NCI-H748 treated with DMSO at 0.1 percent for 48 hours (cell line): Measurements from ENCODE around the gene EDNRB.
"Not testable (repeated sequence)": the region's sequence is repeated elsewhere in the genome, so short reads cannot be mapped to it uniquely, and the experiment has no call there.

ENCODE experiments used
- DNase-seq: peaks from one replicate; lab custom pipeline; 2025; lab: John Stamatoyannopoulos, UW

EDNRB gene

DNA sequence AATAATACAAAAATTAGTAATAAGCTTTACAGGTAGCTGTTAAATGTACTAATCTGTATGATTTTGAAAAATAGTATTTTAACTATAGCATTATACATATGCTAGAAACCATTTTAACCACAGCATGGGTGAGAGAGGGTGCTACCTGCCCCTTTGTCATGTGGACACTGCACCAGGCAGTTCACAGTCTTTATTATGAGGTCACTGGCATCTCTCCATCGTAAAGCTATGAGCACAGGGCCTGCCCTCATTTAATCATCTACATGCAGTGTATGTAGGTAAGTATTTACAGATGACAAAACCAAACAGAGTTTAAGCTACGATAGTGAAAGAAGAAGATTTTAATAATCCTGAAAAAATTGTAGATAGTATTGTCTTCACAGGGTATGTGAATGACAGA lies 21.7 kb downstream of the EDNRB start:
- no peak for DNase-seq

DNA sequence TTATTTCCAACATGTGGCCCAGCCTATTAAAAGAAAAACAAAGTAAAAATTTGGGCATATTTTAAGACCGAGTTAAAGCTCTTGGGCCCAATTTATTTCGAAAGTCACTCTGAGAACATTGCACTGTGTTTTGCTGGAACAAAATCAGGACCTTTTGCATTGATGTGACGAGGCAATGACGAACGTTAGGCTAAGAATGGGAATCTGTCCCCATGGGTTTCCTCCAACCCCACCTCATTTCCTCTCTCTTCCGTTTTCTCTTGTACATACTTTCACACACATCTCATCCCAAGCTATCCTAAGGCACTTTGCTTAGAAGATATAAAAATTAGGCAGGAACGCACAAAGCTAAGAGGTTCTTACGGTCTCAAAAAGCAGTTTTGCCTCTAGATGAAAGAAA lies 22.1 kb downstream of the EDNRB start:
- DNase-seq: no peak

DNA sequence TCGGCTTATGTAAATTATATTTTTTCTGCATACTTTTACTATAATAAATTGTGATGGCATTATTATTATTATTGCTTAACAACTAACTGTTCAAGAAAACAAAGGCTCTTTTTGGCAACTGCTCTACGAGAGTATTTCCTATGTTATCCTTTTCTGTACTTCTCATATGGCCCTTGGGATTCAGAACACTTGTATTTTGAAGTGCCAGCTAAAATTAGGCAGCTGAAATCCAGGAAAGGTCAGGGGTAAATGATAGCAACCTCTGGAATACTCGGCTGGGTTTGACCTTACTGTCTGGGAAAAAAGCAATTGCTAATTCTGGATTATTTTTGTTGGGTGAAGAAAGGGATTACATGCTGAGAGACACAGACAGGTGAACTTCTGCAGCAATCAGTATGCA lies 23.9 kb downstream of the EDNRB start:
- no peak for DNase-seq

DNA sequence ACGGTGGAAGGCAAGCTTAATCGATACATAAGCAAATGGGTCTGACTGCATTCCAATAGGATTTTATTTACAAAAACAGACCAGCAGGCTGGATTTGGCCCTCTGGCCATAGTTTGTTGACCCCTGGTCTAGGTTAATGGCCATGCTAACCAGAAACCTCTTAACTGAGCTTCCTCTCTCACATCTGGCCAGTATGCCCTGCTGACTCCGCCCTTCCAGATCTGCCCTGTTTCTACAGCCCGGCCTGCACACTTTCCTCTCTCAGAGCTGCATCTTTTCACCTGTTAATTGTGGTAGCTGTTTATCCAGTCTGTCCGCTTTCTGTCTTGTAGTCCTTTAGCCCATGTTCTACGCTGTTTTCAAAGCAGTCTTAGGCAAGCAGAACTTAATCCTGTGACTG lies 25.6 kb downstream of the EDNRB start:
- peak; percentile 11 for DNase-seq

DNA sequence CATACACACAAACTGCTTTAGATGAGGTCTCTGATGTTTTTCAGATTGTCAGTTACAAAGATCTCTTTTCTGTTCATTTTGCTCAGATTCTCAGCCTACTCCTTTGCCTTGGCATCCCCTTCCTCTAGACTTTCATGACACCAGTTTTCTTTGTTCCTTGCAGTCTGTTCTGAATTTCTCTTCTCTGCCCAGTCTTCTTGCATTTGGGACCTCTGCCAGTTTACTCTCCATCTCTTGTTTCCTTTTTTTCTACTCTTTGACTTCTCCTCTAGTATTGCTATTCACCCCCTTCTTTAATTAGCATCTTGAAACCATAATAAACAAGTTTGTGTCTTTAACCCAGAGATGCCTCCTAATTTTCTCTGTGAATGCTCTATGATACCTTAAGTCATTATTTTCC lies 26.1 kb downstream of the EDNRB start:
- no peak for DNase-seq

DNA sequence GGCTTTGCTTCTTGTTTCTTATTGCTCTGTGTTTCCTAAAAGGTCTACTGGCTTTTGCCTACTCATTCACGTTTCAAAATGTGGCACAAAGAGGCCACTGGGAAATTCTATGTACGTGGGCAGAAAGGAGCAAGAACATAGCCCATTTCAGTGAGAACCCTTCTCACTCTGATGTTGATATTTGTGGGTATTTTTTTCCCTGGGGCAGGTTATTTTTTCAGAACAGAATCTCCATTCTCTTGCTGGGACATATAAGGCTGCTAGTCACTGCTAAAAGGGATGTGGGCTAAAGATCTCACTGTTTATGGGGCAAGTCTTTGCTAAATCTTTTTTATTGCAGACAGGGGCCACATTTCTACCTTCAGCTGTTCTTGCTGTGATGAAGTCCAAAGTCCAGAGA lies 27.1 kb downstream of the EDNRB start:
- DNase-seq: no peak

DNA sequence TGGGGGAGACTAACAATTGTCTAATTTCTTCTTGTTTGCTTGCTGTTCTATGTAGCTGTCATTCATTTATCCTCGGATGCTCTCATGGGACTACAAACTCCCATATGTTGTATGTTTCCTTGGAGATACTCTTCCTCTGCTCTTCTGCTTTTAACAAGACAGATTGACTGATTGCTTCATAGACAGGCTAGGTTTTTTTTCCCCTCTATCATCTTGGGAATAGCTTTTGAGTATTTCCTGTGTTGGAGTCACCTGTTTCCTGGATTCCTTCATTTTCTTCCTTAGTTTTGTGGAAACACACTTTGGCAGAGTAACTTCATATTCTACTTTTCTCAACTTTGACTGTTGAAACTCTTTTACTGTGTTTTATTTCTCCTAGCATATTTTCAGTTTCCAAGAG lies 27.6 kb downstream of the EDNRB start:
- no peak for DNase-seq

DNA sequence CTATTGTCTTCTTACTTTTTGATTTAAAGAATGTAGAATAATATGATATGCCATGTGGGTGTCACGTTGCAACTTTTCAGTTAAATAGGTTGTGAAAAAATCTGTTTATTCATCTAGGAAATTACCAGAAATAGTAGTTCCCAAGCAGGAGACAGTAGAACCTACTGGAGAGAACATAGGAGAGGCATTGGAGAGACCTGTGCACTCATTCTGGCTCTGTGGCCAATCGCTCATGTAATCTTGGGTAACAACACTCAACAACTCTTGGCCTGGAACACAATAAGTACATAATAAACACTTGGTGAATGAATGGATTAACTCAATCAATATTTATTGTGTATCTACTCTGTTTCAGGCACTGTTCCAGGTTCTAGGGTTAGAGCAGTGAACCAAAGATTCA lies 35.3 kb downstream of the EDNRB start:
- no peak for DNase-seq

DNA sequence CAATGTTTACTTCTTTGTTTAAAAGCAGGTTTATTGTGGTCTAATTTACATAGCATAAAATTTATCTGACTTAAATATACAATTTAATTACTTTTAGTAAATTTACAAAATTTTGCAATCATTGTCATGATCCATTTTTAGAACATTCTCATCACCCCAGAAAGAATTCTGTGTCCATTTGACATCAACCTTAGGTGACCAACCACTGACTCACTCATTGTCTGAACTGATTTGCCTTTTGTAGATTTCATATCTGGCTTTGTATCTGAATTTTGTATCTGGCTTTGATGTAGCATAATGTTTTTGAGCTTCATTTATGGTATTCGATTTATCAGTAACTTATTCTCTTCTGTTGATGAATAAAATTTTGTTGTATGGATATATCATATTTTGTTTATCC lies 40.4 kb downstream of the EDNRB start:
- DNase-seq: no peak

DNA sequence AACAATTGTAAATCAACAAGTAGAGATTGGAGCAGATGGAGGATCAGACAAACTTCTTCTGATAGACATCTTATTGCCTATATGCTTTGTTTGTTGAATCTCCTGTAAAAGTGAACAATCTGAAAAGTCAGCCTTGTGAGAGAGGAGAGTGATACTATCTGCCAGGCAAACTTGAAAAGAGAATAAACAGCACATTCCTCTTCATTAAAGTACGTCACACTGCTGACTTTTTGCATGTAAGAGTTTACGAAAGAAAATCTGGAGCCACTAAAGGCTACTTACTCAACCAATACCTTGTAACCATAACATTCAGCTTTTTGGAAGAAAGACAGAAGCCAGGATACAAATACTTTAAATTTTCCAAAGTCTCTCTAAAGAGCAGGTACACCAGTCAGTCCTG lies 42.5 kb downstream of the EDNRB start:
- DNase-seq: no peak

DNA sequence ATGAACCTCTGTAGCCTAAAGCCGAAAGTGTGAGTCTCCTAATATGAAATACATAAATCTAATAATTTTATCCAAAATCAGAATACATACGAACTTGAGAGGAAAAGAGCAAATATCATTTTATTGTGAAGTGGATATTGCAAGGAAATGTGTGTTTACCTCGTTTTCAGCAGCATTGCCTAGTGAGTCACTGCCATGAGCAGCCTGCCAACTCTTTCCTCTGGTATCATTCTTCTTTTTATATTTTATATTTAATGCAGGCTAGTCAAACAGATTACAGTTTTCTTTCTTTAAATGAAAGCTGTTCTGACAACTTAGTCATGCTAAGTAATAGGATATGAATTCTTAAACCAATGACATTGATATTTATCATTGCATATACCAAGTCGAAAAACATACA lies 44.2 kb downstream of the EDNRB start:
- no peak for DNase-seq

DNA sequence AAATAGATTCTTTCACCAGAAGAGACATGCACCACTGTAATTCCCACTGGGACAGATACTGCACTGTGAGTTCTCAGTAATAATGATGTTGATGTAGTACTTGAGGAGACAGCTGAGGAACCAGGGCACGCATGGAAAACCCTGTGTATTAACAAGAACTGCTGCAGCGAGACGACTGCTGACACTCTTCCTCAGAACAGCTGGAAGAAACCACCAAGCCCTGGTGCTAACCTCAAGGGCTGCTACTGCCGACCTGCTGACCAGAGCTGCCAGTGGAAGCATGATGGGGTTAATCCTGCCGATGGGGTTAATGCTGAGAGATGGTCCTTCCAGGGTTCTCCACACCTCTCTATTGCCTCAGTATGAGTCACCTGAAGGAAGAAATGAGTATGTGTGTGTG lies 45.6 kb downstream of the EDNRB start:
- no peak for DNase-seq

DNA sequence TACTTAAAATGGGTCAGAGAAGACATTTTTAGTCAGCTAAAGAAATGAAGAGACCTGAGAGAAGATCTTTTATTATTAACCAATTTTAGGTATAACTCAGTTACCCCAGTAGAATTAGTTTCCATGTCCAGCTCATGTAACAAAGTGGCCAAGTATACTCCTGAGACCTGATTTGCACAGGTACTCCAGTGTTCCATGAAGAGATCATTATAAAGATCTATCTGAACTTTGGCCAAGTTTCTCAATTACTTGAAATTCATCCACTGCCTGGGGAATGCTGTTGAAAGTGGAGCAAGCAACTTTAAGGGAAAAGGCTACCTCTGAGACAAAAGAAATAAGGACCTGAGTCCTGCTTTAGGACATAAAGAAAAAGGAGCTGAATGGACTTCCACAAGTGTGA lies 47.0 kb downstream of the EDNRB start:
- no peak for DNase-seq

DNA sequence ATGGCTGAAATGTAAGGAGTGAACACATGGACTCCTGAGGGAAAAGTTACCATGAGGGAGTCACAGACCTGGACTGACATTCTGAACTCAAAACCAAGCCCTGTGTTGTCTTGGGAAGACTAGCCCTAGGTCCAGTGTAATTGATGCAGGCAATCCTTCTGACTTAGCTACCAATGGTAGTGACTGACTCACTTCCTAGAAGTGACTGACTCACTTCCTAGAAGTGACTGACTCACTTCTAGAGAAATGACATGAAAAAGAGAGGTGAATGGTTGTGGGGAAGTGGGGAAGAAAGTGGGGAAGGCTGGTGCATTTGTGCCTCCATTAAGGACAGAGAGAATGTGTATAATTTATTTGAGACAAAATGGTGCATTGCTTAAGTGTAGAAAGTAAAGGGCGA lies 49.9 kb downstream of the EDNRB start:
- DNase-seq: no peak

DNA sequence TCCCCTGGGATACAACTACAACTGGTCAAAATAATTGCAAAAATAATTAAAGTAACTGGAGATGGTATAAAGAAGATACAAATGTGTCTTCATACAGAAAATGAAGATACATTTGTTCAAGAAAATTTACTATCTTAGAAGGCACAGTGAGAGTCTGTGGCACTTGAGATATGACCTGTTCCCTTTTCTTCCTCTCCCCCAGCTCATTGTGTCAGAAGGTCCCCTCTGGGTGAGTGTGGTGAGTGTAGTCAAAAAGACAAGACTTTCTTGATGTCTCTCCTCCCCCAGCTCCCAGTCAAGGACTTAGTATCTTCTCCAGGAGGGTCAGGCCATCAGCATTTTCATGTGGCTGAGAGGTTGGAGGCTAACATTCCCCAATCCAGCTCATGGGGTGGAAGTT lies 51.7 kb downstream of the EDNRB start:
- DNase-seq: no peak

DNA sequence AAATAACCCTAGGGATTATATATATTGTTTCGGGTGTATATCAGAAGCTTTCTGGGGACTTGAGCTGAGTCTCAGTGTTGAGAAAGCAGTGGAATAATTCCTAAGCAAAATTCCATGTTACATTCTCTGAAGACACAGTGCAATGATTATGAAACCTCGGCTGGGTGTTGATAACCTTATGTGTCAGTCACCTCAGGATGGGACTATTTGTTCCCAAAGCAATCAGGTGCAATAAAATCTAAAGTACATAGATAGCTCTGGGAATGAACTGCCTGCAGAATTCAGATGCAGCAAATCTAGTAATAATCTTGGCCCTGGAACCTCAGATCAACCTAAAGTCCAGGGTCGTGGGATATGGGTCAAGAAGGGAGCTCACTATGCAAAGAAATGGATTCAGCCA lies 53.0 kb downstream of the EDNRB start:
- no peak for DNase-seq

DNA sequence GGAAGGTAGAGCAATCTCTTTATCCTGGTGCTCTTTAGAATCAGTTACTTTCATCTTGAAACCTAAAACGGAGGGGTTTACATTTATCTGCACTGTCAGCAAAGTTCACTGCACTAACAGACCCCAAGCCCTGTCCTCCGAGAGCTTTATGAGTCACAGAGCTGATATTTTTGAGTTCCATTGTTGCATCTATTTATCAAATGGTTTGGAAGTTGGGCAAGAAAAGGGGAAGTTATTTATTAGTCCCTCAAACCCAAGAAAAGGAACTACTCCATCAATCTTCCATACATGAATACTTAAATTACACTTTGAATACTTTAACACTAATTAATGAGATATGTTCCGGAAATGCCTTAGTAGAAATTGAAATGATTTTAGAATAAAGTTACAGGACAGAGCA lies 55.5 kb downstream of the EDNRB start:
- DNase-seq: no peak

DNA sequence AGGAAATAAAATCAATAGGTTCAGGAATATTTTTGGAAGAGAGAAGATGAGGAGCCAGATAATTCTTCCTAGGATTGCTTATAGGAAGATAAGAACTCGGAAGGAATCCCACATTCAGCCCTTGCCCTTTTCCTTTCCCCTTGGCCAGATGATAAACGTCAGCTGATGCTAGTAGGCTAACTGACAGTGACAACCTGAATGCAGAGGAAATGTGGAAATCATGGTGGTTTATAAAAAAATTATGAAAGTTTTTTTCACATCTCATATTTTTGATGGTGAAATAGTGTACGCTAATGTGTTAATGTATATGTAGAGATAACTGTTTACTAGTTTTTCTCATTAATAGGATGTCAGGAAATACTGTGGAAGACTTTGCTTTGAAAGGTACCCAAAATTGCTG lies 56.9 kb downstream of the EDNRB start:
- DNase-seq: no peak

DNA sequence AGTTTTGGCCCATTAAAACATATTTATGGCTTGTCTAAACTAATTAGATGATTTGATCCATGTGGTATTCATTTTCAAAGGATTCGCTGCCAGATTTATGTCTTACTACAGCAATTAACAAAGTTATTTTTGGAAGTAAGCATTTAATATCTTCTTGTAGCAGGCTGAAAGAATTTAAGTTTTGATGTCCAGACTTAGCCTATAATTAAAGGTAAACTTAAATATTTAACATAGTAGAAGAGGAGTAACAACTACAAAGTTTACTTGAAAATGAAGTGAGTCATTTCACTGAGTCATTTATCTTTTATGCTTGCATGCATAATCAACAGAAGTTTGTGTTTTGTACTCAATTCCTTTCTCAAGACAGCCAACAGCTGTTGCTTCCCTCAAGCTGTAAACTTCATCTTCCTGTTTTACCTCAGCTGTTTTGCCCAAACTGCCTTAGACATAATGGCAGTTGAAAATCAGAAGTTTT lies 58.1 kb downstream of the EDNRB start:
- DNase-seq: no peak

DNA sequence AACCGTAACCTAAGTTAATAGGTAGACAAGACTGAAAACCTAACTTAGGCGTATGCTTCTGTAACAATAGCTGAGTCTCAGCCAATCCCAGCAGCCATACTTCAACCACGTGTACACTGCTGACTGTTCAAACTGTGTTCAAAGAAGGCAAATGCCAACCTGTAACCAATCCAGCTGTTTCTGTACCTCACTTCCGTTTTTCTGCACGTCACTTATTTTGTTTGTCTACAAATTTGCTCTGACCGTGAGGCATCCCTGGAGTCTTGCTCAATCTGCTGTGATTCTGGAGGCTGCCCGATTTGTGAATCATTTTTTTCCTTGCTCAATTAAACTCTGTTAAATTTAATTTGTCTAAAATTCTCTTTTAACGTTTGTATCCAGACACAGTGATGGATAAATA lies 59.2 kb downstream of the EDNRB start:
- DNase-seq: no peak

DNA sequence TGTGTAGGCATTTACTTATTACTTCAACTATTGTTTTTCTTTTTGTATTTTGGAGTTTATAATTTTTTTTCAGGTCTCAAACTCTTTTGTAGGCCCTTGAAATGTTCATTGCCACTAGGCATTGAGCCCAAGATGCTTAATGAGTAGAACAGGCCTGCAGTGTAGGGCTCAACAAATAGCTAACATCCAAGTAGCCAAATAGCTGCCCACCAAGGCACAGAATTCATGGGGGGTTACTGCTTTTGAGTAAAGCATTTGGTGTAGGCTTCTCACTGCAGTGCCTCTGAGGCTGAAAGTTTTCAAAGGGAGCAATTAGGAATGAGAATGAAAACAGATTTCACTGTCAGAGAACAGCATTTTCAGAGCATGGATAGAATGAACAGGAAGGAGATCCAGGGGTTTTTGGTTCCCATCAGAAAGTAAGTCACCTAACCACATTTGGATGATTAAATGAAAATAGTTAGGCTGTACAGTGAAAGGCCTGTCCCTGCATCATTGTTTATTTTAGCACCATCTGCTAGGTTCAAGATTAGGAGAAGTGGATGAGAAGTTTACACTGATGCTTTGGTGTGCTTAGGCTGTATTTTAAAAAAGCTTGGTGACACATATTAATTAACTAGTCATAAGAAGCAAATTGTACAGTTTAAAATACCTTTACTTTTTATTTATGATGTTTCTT lies 61.0 kb downstream of the EDNRB start:
- DNase-seq: no peak

DNA sequence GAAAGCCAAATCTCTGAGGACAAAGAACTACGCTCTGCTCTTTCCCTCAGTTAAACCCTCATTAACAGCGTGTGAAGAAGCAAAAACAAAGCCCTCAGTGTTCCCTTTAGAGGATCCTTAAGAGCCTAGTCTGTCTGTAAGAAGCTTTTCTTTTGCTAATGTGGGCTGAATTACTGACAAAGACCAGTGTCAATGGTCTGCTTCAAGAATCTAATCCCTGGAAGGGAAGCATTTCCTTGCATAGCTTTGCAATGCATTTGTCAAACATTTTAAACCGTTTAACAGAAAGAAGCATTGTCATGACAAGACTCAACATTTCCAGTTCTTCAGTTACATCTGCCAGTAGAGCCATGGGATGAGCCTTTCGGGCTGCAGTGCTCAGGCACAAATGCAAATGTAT lies 64.9 kb downstream of the EDNRB start:
- DNase-seq: no peak

DNA sequence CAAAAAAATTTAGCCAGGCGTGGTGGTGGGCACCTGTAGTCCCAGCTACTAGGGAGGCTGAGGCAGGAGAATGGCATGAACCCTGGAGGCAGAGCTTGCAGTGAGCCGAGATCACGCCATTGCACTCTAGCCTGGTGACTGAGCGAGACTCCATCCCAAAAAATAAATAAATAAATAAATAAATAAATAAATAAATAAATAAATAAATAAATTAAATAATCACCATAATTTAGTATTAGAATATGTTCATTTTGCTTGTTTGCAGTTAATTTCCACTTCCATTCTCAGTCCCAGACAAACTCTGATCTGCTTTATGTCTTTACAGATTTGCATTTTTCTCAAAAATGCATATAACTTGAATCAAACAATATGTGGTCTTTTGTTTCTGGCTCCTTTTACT lies 70.6 kb downstream of the EDNRB start:
- not testable (repeated sequence) for DNase-seq

DNA sequence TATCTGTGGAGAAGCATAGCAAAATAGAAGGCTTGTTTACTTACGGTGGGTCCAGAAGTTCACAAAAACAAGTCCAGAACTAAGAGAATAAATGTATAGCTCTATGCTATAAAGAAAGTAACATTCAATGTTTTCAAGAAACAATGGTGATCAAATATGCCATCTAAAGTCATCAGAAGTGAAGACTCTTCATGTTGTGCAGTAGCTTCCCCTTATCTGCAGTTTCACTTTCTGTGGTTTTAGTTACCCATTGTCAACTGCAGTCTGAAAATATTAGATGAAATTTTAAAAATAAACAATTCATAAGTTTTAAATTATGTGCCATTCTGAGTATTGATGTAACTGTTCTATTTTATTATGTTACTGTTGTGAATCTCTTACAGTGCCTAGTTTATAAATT lies 72.5 kb downstream of the EDNRB start:
- DNase-seq: no peak
